HepG2 (cell line): ENCODE results near the gene P2RX6. TPM values are rescaled to one million over a fixed set of nuclear protein-coding genes. Genes with fewer than 3 reads are reported as not detected.
A peak's percentile ranks its signal among the peaks of the same experiment; 100 is the strongest.

Experiments used
- KDM1A ChIP-seq: IDR thresholded peaks from 2 replicates; pipeline ENCODE4 v1.6.1; 2016; ENCODE audit warnings: missing compliant biosample characterization
- NFE2 ChIP-seq: sonication (generic); formaldehyde crosslinking; IDR thresholded peaks from 2 replicates; pipeline ENCODE4 v1.4.0; 2020; ENCODE audit warnings: missing genetic modification reagents
- NFE2L2 ChIP-seq: fragments of 150-350 bp; IDR thresholded peaks from 2 replicates; pipeline ENCODE4 v1.6.1; 2014; ENCODE audit warnings: low read length
- SAP130 ChIP-seq: IDR thresholded peaks from 2 replicates; pipeline ENCODE4 v1.6.1; 2016; ENCODE audit warnings: low read depth
- SNAPC2 ChIP-seq: sonication (generic); formaldehyde crosslinking; IDR thresholded peaks from 2 replicates; pipeline ENCODE4 v1.8.1; 2022; ENCODE audit warnings: mild to moderate bottlenecking, missing genetic modification reagents
- TBL1XR1 ChIP-seq: fragments of 150-350 bp; IDR thresholded peaks from 2 replicates; pipeline ENCODE4 v1.6.1; 2014; ENCODE audit warnings: borderline replicate concordance, low read length; ENCODE audit not compliant: partially characterized antibody
- TCF7 ChIP-seq: sonication (generic); IDR thresholded peaks from 2 replicates; pipeline ENCODE4 v1.6.1; 2016; ENCODE audit warnings: antibody characterized with exemption, low read depth
- TEAD3 ChIP-seq: optimal IDR thresholded peaks from 2 replicates; pipeline ENCODE3; 2016; ENCODE audit warnings: borderline replicate concordance
- TRIM24 ChIP-seq: sonication (generic); formaldehyde crosslinking; IDR thresholded peaks from 2 replicates; pipeline ENCODE4 v1.8.0; 2022; ENCODE audit warnings: mild to moderate bottlenecking, missing genetic modification reagents
- ZBTB4 ChIP-seq: sonication (generic); formaldehyde crosslinking; IDR thresholded peaks from 2 replicates; pipeline ENCODE4 v1.4.0; 2020; ENCODE audit warnings: missing genetic modification reagents, mild to moderate bottlenecking, borderline replicate concordance
- ZKSCAN5 ChIP-seq: sonication (generic); formaldehyde crosslinking; IDR thresholded peaks from 2 replicates; pipeline ENCODE4 v1.5.1; 2020; ENCODE audit warnings: mild to moderate bottlenecking, missing genetic modification reagents
- ZNF121 ChIP-seq: sonication (generic); formaldehyde crosslinking; IDR thresholded peaks from 2 replicates; pipeline ENCODE4 v1.5.0; 2020; ENCODE audit warnings: mild to moderate bottlenecking, missing genetic modification reagents
- ZNF343 ChIP-seq: sonication (generic); formaldehyde crosslinking; IDR thresholded peaks from 2 replicates; pipeline ENCODE4 v1.4.0; 2020; ENCODE audit warnings: mild to moderate bottlenecking, missing genetic modification reagents
- ZNF550 ChIP-seq: sonication (generic); formaldehyde crosslinking; IDR thresholded peaks from 2 replicates; pipeline ENCODE4 v1.4.0; 2020; ENCODE audit warnings: mild to moderate bottlenecking, missing genetic modification reagents, borderline replicate concordance
- ZNF678 ChIP-seq: sonication (generic); formaldehyde crosslinking; IDR thresholded peaks from 2 replicates; pipeline ENCODE4 v1.4.0; 2020; ENCODE audit warnings: mild to moderate bottlenecking, missing genetic modification reagents
- ZNF747 ChIP-seq: sonication (generic); formaldehyde crosslinking; IDR thresholded peaks from 2 replicates; pipeline ENCODE4 v1.8.1; 2023; ENCODE audit warnings: missing genetic modification reagents, mild to moderate bottlenecking, borderline replicate concordance
- ZNF775 ChIP-seq: sonication (generic); formaldehyde crosslinking; IDR thresholded peaks from 2 replicates; pipeline ENCODE4 v1.4.0; 2020; ENCODE audit warnings: missing genetic modification reagents, mild to moderate bottlenecking, moderate library complexity, borderline replicate concordance
- ZNF878 ChIP-seq: sonication (generic); formaldehyde crosslinking; IDR thresholded peaks from 2 replicates; pipeline ENCODE4 v1.8.1; 2023; ENCODE audit warnings: mild to moderate bottlenecking, missing genetic modification reagents, moderate library complexity
- ZZZ3 ChIP-seq: sonication (generic); formaldehyde crosslinking; IDR thresholded peaks from 2 replicates; pipeline ENCODE4 v1.4.0; 2020; ENCODE audit warnings: missing genetic modification reagents, mild to moderate bottlenecking, borderline replicate concordance
- polyA plus RNA-seq, 8 experiments: library from polyadenylated mRNA; depleted of rRNA in 3 of 8; stranded (reverse) in 7 of 8; unstranded in 1 of 8; fragments of >200 nt; fragmentation: Illumina TruSeq in 4 of 8; extraction: Trizol in 4 of 8; gene quantifications; 2 replicates each; pipeline versions ENCODE4 v1.2.1 to v1.2.3, GENCODE V29; 2011 to 2016; ENCODE audit warnings: low read depth in 4 of 8, missing spikeins in 1 of 8, mixed read lengths in 1 of 8; ENCODE audit not compliant: insufficient read depth in 1 of 8
- total RNA-seq, 5 experiments: library from RNA; depleted of rRNA; stranded (reverse); fragments of >200 nt; fragmentation: Illumina TruSeq; extraction: Trizol; gene quantifications; 2 replicates each; pipeline ENCODE4 v1.2.3, GENCODE V29; 2016; ENCODE audit warnings: low read depth in 1 of 5
- TF ChIP-seq, protein P1 (sequence below), 2 experiments: fragments of 450-650 bp in 1 of 2; sonication (generic) in 1 of 2; formaldehyde crosslinking; IDR thresholded peaks; 2 replicates each; pipeline versions ENCODE4 v1.5.0 to v1.8.0; 2020 to 2022; ENCODE audit warnings: mild to moderate bottlenecking in 1 of 2, missing genetic modification reagents in 1 of 2
- TF ChIP-seq, protein P2 (sequence below): fragments of 450-650 bp; IDR thresholded peaks from 2 replicates; pipeline ENCODE4 v1.6.1; 2017; ENCODE audit warnings: mild to moderate bottlenecking
- TF ChIP-seq, protein P3 (sequence below): sonication (generic); formaldehyde crosslinking; IDR thresholded peaks from 2 replicates; pipeline ENCODE4 v1.5.0; 2020; ENCODE audit warnings: missing genetic modification reagents, mild to moderate bottlenecking, borderline replicate concordance

Gene P2RX6
- total and polyA plus RNA-seq, 2 of the 13 experiments (the other 11 are each of a cell fraction or from before 2014, with no cell fraction given), result 0.04 to 0.12 TPM

DNA sequence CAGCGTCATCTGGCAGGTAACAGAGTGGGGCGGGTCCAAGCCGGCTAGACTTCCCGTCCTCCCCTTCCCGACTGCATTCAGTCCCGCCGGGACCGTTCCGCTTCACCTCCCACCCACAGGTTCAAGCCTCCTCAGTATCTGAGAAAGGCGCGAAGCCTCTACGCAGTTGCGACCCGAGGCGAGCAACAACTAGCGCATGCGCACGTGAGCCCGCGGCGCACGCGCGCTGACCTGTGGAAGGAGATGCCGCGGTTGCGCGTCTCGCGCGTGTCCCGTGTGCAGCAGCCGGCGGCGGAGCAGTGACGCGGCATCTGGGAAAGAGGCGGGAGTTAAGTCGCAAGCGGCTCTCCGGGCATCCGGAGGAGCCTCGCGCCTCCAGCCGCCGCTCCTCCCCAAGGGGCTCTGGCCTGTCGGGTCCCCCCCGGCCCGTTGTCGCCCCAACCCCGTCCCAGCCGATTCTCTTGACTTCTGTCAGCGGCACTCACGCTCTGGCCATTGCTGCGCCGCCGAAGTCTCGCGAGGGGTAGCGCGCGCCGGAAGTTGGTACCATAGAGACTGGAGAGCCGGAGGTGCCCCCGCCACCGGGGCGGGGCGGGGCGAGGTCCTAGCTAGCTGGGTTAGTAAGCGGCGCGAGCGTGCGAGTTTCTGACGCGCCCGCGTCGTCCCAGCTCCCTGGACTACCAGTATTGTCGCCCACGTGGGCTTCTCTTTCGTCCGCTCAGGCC lies 13.2 kb upstream of the P2RX6 start, which contains the start of gene THAP7 (continued):
- TF ChIP-seq, protein P1, sequence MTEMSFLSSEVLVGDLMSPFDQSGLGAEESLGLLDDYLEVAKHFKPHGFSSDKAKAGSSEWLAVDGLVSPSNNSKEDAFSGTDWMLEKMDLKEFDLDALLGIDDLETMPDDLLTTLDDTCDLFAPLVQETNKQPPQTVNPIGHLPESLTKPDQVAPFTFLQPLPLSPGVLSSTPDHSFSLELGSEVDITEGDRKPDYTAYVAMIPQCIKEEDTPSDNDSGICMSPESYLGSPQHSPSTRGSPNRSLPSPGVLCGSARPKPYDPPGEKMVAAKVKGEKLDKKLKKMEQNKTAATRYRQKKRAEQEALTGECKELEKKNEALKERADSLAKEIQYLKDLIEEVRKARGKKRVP (CRISPR knock-in tag; IDR thresholded peaks at IDR 0.05), result peak in 1 of 2 experiments; percentile 50; a peak in 1 of 4 replicates
- 0 out of 2 replicates have a peak, but pooled peaks have one; percentile 33 for TF ChIP-seq ZNF121 (CRISPR knock-in tag)
- TF ChIP-seq ZZZ3, result no peak
- TF ChIP-seq SNAPC2 (CRISPR knock-in tag), result no peak; the same call in 1 of the 2 replicates
- TF ChIP-seq ZNF775, result no peak
- TF ChIP-seq ZNF343 (CRISPR knock-in tag), result peak; percentile 25; the same call in 1 of the 2 replicates
- 0 out of 2 replicates have a peak, but pooled peaks have one; percentile 59 for TF ChIP-seq ZBTB4 (CRISPR knock-in tag)
- no peak for TF ChIP-seq NFE2 (CRISPR knock-in tag)
- no peak for TF ChIP-seq NFE2L2
- TF ChIP-seq, protein P2, sequence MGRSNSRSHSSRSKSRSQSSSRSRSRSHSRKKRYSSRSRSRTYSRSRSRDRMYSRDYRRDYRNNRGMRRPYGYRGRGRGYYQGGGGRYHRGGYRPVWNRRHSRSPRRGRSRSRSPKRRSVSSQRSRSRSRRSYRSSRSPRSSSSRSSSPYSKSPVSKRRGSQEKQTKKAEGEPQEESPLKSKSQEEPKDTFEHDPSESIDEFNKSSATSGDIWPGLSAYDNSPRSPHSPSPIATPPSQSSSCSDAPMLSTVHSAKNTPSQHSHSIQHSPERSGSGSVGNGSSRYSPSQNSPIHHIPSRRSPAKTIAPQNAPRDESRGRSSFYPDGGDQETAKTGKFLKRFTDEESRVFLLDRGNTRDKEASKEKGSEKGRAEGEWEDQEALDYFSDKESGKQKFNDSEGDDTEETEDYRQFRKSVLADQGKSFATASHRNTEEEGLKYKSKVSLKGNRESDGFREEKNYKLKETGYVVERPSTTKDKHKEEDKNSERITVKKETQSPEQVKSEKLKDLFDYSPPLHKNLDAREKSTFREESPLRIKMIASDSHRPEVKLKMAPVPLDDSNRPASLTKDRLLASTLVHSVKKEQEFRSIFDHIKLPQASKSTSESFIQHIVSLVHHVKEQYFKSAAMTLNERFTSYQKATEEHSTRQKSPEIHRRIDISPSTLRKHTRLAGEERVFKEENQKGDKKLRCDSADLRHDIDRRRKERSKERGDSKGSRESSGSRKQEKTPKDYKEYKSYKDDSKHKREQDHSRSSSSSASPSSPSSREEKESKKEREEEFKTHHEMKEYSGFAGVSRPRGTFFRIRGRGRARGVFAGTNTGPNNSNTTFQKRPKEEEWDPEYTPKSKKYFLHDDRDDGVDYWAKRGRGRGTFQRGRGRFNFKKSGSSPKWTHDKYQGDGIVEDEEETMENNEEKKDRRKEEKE, result no peak
- TF ChIP-seq ZNF878 (CRISPR knock-in tag), result no peak; the same call in 1 of the 2 replicates
- no peak for TF ChIP-seq KDM1A (CRISPR knock-in tag)
- TF ChIP-seq ZKSCAN5 (CRISPR knock-in tag), result no peak
- TF ChIP-seq TRIM24 (CRISPR knock-in tag), result no peak
- peak; percentile 82 for TF ChIP-seq SAP130
- peak; percentile 1; the same call in 1 of the 2 replicates for TF ChIP-seq ZNF747 (CRISPR knock-in tag)
- no peak for TF ChIP-seq TCF7
- no peak for TF ChIP-seq TBL1XR1
- TF ChIP-seq, protein P3, sequence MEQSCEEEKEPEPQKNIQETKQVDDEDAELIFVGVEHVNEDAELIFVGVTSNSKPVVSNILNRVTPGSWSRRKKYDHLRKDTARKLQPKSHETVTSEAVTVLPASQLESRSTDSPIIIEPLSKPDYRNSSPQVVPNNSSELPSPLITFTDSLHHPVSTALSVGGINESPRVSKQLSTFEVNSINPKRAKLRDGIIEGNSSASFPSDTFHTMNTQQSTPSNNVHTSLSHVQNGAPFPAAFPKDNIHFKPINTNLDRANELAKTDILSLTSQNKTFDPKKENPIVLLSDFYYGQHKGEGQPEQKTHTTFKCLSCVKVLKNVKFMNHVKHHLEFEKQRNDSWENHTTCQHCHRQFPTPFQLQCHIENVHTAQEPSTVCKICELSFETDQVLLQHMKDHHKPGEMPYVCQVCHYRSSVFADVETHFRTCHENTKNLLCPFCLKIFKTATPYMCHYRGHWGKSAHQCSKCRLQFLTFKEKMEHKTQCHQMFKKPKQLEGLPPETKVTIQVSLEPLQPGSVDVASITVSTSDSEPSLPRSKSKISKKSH (CRISPR knock-in tag), result peak; percentile 82; the same call in 1 of the 2 replicates
- peak; percentile 70; the same call in 1 of the 2 replicates for TF ChIP-seq ZNF550 (CRISPR knock-in tag)
- peak; percentile 76 for TF ChIP-seq TEAD3 (CRISPR knock-in tag)
- TF ChIP-seq ZNF678 (CRISPR knock-in tag), result no peak
